GM18499 (cell line): Measurements from ENCODE around the gene NRXN2.

ENCODE experiments used
- ATAC-seq: cut with Tn5 transposase; IDR thresholded peaks from one replicate; pipeline ENCODE4 v1.9.1; 2021; ENCODE audit warnings: moderate number of reproducible peaks; ENCODE audit not compliant: insufficient read depth, unreplicated experiment

NRXN2 gene

GRCh38 chr11:64745521-64746328, 22.7 kb upstream of the NRXN2 start:
- no peak for ATAC-seq

GRCh38 chr11:64745189-64745520, 22.2 kb upstream of the NRXN2 start:
- no peak for ATAC-seq

- ATAC-seq = no peak
These were observed 21.7 kb upstream of the NRXN2 start for GRCh38 chr11:64744544-64745188.

- no peak for ATAC-seq
These were observed 20.9 kb upstream of the NRXN2 start, which contains the start of gene RASGRP2 for GRCh38 chr11:64743591-64744543. RASGRP2 (minus strand) TSS chr11:64744142; CDS start chr11:64742866, 1,276 bp downstream.

GRCh38 chr11:64742889-64743590, 20.0 kb upstream of the NRXN2 start:
- ATAC-seq = no peak

GRCh38 chr11:64742087-64742888, 19.3 kb upstream of the NRXN2 start:
- ATAC-seq = no peak

GRCh38 chr11:64741375-64742086, 18.5 kb upstream of the NRXN2 start:
- ATAC-seq = no peak

- ATAC-seq = no peak
These were observed 16.9 kb upstream of the NRXN2 start for GRCh38 chr11:64739871-64740270.

GRCh38 chr11:64736654-64737053, 13.7 kb upstream of the NRXN2 start:
- ATAC-seq = no peak

- ATAC-seq = no peak
These were observed 12.8 kb upstream of the NRXN2 start for GRCh38 chr11:64735725-64736259.

- ATAC-seq = no peak
These were observed 12.1 kb upstream of the NRXN2 start for GRCh38 chr11:64734811-64735724.

- no peak for ATAC-seq
These were observed 8.6 kb upstream of the NRXN2 start for GRCh38 chr11:64731601-64732000.

- no peak for ATAC-seq
These were observed 6.9 kb upstream of the NRXN2 start for GRCh38 chr11:64729851-64730382.

GRCh38 chr11:64728757-64729365, 5.9 kb upstream of the NRXN2 start:
- ATAC-seq = no peak

- no peak for ATAC-seq
These were observed 4.0 kb upstream of the NRXN2 start for GRCh38 chr11:64726867-64727530.

GRCh38 chr11:64726211-64726641, 3.2 kb upstream of the NRXN2 start:
- no peak for ATAC-seq
